ENCODE measurements around the gene PDLIM1.

DNA sequence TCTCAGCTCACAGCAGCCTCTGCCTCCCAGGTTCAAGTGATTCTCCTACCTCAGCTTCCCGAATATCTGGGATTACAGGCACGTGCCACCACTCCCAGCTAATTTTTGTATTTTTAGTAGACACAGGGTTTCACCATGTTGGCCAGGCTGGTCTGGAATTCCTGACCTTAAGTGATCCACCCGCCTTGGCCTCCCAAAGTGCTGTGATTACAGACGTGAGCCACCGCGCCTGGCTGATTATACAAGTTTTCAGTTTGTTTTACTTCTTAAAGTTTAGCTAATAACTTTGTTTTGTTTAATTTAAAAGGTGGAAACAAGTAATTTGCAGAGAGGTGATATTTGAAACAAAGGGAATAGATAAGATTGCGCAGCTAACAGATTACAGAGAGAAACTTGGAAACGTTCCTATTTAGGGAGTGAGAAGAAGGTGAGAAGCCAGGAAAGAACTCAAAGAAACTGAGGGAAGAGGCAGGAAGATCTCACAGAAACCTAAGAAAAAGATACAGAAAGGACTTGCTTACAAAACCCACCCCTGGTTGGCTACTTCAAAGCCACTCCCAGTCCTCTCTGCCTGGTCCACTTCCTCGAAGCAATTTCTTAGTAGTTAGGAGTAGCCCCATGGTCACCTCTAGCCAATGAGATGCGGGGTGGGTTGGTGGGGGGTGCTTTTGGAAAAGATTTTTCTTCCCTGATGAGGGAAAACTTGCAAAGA is 15.0 kb upstream of the PDLIM1 start:
- TF ChIP-seq, protein P1, sequence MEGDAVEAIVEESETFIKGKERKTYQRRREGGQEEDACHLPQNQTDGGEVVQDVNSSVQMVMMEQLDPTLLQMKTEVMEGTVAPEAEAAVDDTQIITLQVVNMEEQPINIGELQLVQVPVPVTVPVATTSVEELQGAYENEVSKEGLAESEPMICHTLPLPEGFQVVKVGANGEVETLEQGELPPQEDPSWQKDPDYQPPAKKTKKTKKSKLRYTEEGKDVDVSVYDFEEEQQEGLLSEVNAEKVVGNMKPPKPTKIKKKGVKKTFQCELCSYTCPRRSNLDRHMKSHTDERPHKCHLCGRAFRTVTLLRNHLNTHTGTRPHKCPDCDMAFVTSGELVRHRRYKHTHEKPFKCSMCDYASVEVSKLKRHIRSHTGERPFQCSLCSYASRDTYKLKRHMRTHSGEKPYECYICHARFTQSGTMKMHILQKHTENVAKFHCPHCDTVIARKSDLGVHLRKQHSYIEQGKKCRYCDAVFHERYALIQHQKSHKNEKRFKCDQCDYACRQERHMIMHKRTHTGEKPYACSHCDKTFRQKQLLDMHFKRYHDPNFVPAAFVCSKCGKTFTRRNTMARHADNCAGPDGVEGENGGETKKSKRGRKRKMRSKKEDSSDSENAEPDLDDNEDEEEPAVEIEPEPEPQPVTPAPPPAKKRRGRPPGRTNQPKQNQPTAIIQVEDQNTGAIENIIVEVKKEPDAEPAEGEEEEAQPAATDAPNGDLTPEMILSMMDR (IDR thresholded peaks at IDR 0.05 in 2 of 3, conservative IDR thresholded peaks at IDR 0.05 in 1 of 3; ENCODE audit: borderline replicate concordance in 1 of 3, insufficient read depth in 1 of 3, low read depth in 2 of 3, low read length in 2 of 3): no peak
- TF ChIP-seq EGR1 (IDR thresholded peaks at IDR 0.05; ENCODE audit: low read depth) (no peak), EZH2phosphoT487 (IDR thresholded peaks at IDR 0.05; ENCODE audit: borderline replicate concordance) (no peak), MAX (IDR thresholded peaks at IDR 0.05) (no peak)

Data from HCT116 (cell line).